NCI-H1930 (cell line): ENCODE results near the gene CD300LB.
A peak's percentile ranks its signal among the peaks of the same experiment; 100 is the strongest.
"Not testable (repeated sequence)": the region's sequence is repeated elsewhere in the genome, so short reads cannot be mapped to it uniquely, and the experiment has no call there.

Experiments used
- DNase-seq, 2 experiments: peaks; one replicate each; lab custom pipeline; 2025; lab: John Stamatoyannopoulos, UW

CD300LB gene

GRCh38 chr17:74525465-74525725, 5.9 kb downstream of the CD300LB start:
- no peak for DNase-seq

GRCh38 chr17:74524653-74525464, 6.4 kb downstream of the CD300LB start:
- DNase-seq = no peak

GRCh38 chr17:74523308-74523707, 8.0 kb downstream of the CD300LB start:
- no peak for DNase-seq

GRCh38 chr17:74522381-74523105, 8.7 kb downstream of the CD300LB start:
- no peak for DNase-seq

GRCh38 chr17:74521701-74522201, 9.5 kb downstream of the CD300LB start:
- no peak for DNase-seq

GRCh38 chr17:74520790-74521480, 10.3 kb downstream of the CD300LB start:
- no peak for DNase-seq

- no peak for DNase-seq
These were observed 11.2 kb downstream of the CD300LB start for GRCh38 chr17:74520016-74520434.

- not testable (repeated sequence) for DNase-seq
These were observed 12.8 kb downstream of the CD300LB start for GRCh38 chr17:74518413-74518981.

GRCh38 chr17:74516561-74517328, 14.5 kb downstream of the CD300LB start:
- no peak for DNase-seq

- DNase-seq = no peak
These were observed 15.3 kb downstream of the CD300LB start for GRCh38 chr17:74515941-74516340.

- peak; percentile 64 to 84 for DNase-seq
These were observed 16.5 kb downstream of the CD300LB start for GRCh38 chr17:74514632-74515334.

GRCh38 chr17:74513987-74514631, 17.2 kb downstream of the CD300LB start:
- DNase-seq = peak; percentile 66 to 84

GRCh38 chr17:74512624-74513091, 18.6 kb downstream of the CD300LB start:
- no peak for DNase-seq

- no peak for DNase-seq
These were observed 19.2 kb downstream of the CD300LB start for GRCh38 chr17:74512036-74512435.

- DNase-seq = no peak
These were observed 23.1 kb downstream of the CD300LB start for GRCh38 chr17:74508156-74508555.

- DNase-seq = not testable (repeated sequence)
These were observed 27.3 kb downstream of the CD300LB start for GRCh38 chr17:74503949-74504348.

- DNase-seq = no peak
These were observed 28.4 kb downstream of the CD300LB start for GRCh38 chr17:74502861-74503260.

- DNase-seq = no peak
These were observed 31.3 kb downstream of the CD300LB start for GRCh38 chr17:74499992-74500391.

- no peak for DNase-seq
These were observed 33.8 kb downstream of the CD300LB start for GRCh38 chr17:74497471-74497870.

GRCh38 chr17:74493331-74493833, 37.9 kb downstream of the CD300LB start:
- peak; percentile 23 to 70 for DNase-seq
